Measurements from ENCODE around the gene GMDS. TPM values are rescaled to one million over a fixed set of nuclear protein-coding genes. Genes with fewer than 3 reads are reported as not detected.

GMDS gene
- polyA plus RNA-seq, 1 donor: 8.2 TPM

GRCh38 chr6:1825277-1825676 is 420.1 kb downstream of the GMDS start:
- DNase-seq: no peak

GRCh38 chr6:1821513-1822183 is 423.8 kb downstream of the GMDS start:
- peak; percentile 44 for DNase-seq

- DNase-seq: peak; percentile 15
Observed at GRCh38 chr6:1821164-1821512, 424.3 kb downstream of the GMDS start.

- DNase-seq: no peak
Observed at GRCh38 chr6:1820714-1821113, 424.7 kb downstream of the GMDS start.

- DNase-seq: no peak
Observed at GRCh38 chr6:1820165-1820564, 425.2 kb downstream of the GMDS start.

GRCh38 chr6:1819007-1819406 is 426.4 kb downstream of the GMDS start:
- DNase-seq: no peak

- no peak for DNase-seq
Observed at GRCh38 chr6:1817033-1817761, 428.2 kb downstream of the GMDS start.

- no peak for DNase-seq
Observed at GRCh38 chr6:1815827-1816452, 429.5 kb downstream of the GMDS start.

- DNase-seq: no peak
Observed at GRCh38 chr6:1814279-1814678, 431.1 kb downstream of the GMDS start.

- no peak for DNase-seq
Observed at GRCh38 chr6:1812487-1812886, 432.9 kb downstream of the GMDS start.

- no peak for DNase-seq
Observed at GRCh38 chr6:1812034-1812433, 433.4 kb downstream of the GMDS start.

GRCh38 chr6:1810880-1811279 is 434.5 kb downstream of the GMDS start:
- DNase-seq: no peak

GRCh38 chr6:1809291-1809988 is 436.0 kb downstream of the GMDS start:
- no peak for DNase-seq

- no peak for DNase-seq
Observed at GRCh38 chr6:1806935-1807334, 438.5 kb downstream of the GMDS start.

GRCh38 chr6:1802491-1803395 is 442.7 kb downstream of the GMDS start:
- no peak for DNase-seq

GRCh38 chr6:1801401-1801800 is 444.0 kb downstream of the GMDS start:
- DNase-seq: no peak

GRCh38 chr6:1800845-1801244 is 444.6 kb downstream of the GMDS start:
- no peak for DNase-seq

- no peak for DNase-seq
Observed at GRCh38 chr6:1798965-1799325, 446.5 kb downstream of the GMDS start.

- no peak for DNase-seq
Observed at GRCh38 chr6:1798303-1798964, 447.0 kb downstream of the GMDS start.

- no peak for DNase-seq
Observed at GRCh38 chr6:1797801-1798200, 447.6 kb downstream of the GMDS start.

- DNase-seq: no peak
Observed at GRCh38 chr6:1796706-1797529, 448.5 kb downstream of the GMDS start.
